B cell (primary cell): ENCODE measurements around the gene MYO10. TPM values are rescaled to one million over a fixed set of nuclear protein-coding genes. Genes with fewer than 3 reads are reported as not detected.
"Not testable (repeated sequence)": the region's sequence is repeated elsewhere in the genome, so short reads cannot be mapped to it uniquely, and the experiment has no call there.

Experiments used
- ATAC-seq: fragments of 200-7000 bp; cut with Tn5 transposase; one replicate; pipeline ENCODE4 v1.10.0; 2021; ENCODE audit warnings: low read depth, mild to moderate bottlenecking, moderate number of reproducible peaks, moderate library complexity
- CTCF ChIA-PET: fragments of 350-600 bp; sonication (Branson Sonifier 250); formaldehyde crosslinking; loops from one replicate; lab custom pipeline; 2021; ENCODE audit warnings: antibody characterized with exemption, inconsistent platforms; lab: Charles Lee
- POLR2A ChIA-PET: fragments of 350-600 bp; sonication (Branson Sonifier 250); formaldehyde crosslinking; loops from one replicate; lab custom pipeline; 2021; ENCODE audit warnings: antibody characterized with exemption; lab: Charles Lee
- DNase-seq: peaks from one replicate; pipeline ENCODE4 v3.0.0; 2013
- H2AFZ ChIP-seq: 2 replicates; pipeline ENCODE4 v1.6.1; 2012; ENCODE audit warnings: mild to moderate bottlenecking, low read depth, low read length; ENCODE audit not compliant: insufficient read depth, poor library complexity, severe bottlenecking
- H3K27ac ChIP-seq, 2 donors: 1 replicate in 1 of 2; 2 replicates in 1 of 2; pipeline ENCODE4 v1.5.1; 2012 to 2013; ENCODE audit warnings: low read length in 2 of 2, mild to moderate bottlenecking in 2 of 2, moderate library complexity in 1 of 2
- H3K27me3 ChIP-seq, 4 experiments: fragments of 200-600 bp in 1 of 4; sonication (generic) in 1 of 4; replicated peaks in 1 of 4; 1 replicate in 2 of 4; 2 replicates in 2 of 4; pipeline versions ENCODE4 v1.6.1 to v1.7.0; 2013 to 2016; ENCODE audit warnings: low read length in 3 of 4, mild to moderate bottlenecking in 2 of 4, mixed read lengths in 1 of 4, moderate library complexity in 1 of 4; ENCODE audit not compliant: insufficient read depth in 4 of 4, control insufficient read depth in 3 of 4; ENCODE audit errors: control extremely low read depth in 1 of 4
- H3K36me3 ChIP-seq, 2 experiments: replicated peaks in 1 of 2; 1 replicate in 1 of 2; 2 replicates in 1 of 2; pipeline versions ENCODE4 v1.6.1 to v1.7.1; 2013; ENCODE audit warnings: low read length in 1 of 2; ENCODE audit not compliant: insufficient read depth in 2 of 2, control insufficient read depth in 1 of 2; ENCODE audit errors: control extremely low read depth in 1 of 2, extremely low read depth in 1 of 2
- H3K4me1 ChIP-seq, 2 donors: fragments of 200-600 bp in 1 of 2; sonication (generic) in 1 of 2; 1 replicate in 1 of 2; 2 replicates in 1 of 2; pipeline versions ENCODE4 v1.5.1 to v1.6.1; 2013 to 2017; ENCODE audit warnings: low read length in 2 of 2; ENCODE audit not compliant: control insufficient read depth in 2 of 2, insufficient read depth in 2 of 2
- H3K4me2 ChIP-seq: replicated peaks from 2 replicates; pipeline ENCODE3; 2012; ENCODE audit warnings: mild to moderate bottlenecking, low read depth, low read length; ENCODE audit not compliant: poor library complexity, severe bottlenecking
- H3K4me3 ChIP-seq, 5 experiments: fragments of 200-600 bp in 1 of 5; sonication (generic) in 1 of 5; 1 replicate in 3 of 5; 2 replicates in 2 of 5; pipeline versions ENCODE4 v1.5.1 to v1.7.0; 2011 to 2016; ENCODE audit warnings: low read length in 4 of 5, mild to moderate bottlenecking in 4 of 5, low read depth in 2 of 5, control low read depth in 1 of 5, moderate library complexity in 1 of 5; ENCODE audit not compliant: insufficient read depth in 1 of 5; ENCODE audit errors: control extremely low read depth in 1 of 5, extremely low read depth in 1 of 5
- H3K79me2 ChIP-seq: fragments of 200-600 bp; sonication (generic); one replicate; pipeline ENCODE4 v1.6.0; 2016; ENCODE audit warnings: low read length; ENCODE audit not compliant: control insufficient read depth, insufficient read depth
- H3K9ac ChIP-seq: fragments of 200-600 bp; sonication (generic); 2 replicates; pipeline ENCODE4 v1.6.1; 2017; ENCODE audit warnings: mild to moderate bottlenecking, low read length, moderate library complexity
- H3K9me3 ChIP-seq, 3 donors: one replicate each; pipeline versions ENCODE4 v1.6.1 to v1.7.1; 2013; ENCODE audit warnings: low read length in 2 of 3; ENCODE audit not compliant: control insufficient read depth in 2 of 3, insufficient read depth in 1 of 3; ENCODE audit errors: control extremely low read depth in 1 of 3
- H4K20me1 ChIP-seq: 2 replicates; pipeline ENCODE4 v1.6.0; 2012; ENCODE audit warnings: mild to moderate bottlenecking, low read length; ENCODE audit not compliant: insufficient read depth, control insufficient read depth, poor library complexity, severe bottlenecking
- H3K27ac Mint-ChIP-seq: one replicate; pipeline ENCODE4 v1.8.0; 2021; ENCODE audit warnings: mixed read lengths
- H3K27me3 Mint-ChIP-seq: one replicate; pipeline ENCODE4 v1.8.0; 2021; ENCODE audit warnings: mixed read lengths
- H3K4me1 Mint-ChIP-seq: one replicate; pipeline ENCODE4 v1.8.0; 2021; ENCODE audit warnings: mixed read lengths
- H3K4me3 Mint-ChIP-seq: one replicate; pipeline ENCODE4 v1.8.0; 2021; ENCODE audit warnings: mixed read lengths
- H3K9me3 Mint-ChIP-seq: one replicate; pipeline ENCODE4 v1.8.0; 2022; ENCODE audit warnings: mixed read lengths; ENCODE audit not compliant: insufficient read depth
- CTCF ChIP-seq: fragments of 200-600 bp; IDR thresholded peaks from one replicate; pipeline ENCODE4 v1.8.0; 2022; ENCODE audit warnings: antibody characterized with exemption, mild to moderate bottlenecking
- EZH2 ChIP-seq: IDR thresholded peaks from 2 replicates; pipeline ENCODE4 v1.6.1; 2012; ENCODE audit warnings: borderline replicate concordance, low read depth, mild to moderate bottlenecking, moderate library complexity, low read length; ENCODE audit not compliant: insufficient read depth, poor library complexity, severe bottlenecking
- WGBS: methylation state at CpG from one replicate; pipeline ENCODE4 v1.1.5; 2013; ENCODE audit warnings: missing lambda C conversion rate; ENCODE audit not compliant: insufficient coverage; 5-methylcytosine and 5-hydroxymethylcytosine counted together
- intact Hi-C: fragments of 100-400 bp; cut with micrococcal nuclease; formaldehyde crosslinking; loops from one replicate; pipeline ENCODE4 v1.10.0; 2022
- polyA plus RNA-seq: library from polyadenylated mRNA; depleted of rRNA; stranded (reverse); fragments of >200 nt; gene quantifications from 2 replicates; pipeline ENCODE4 v1.2.3, GENCODE V29; 2012
- total RNA-seq, 2 donors: library from RNA; stranded (reverse); fragments of 120-200 nt in 1 of 2; gene quantifications; 1 replicate in 1 of 2; 2 replicates in 1 of 2; pipeline versions ENCODE4 v1.2.3 to v1.2.4, GENCODE V29; 2013 to 2022

Gene MYO10
- total and polyA plus RNA-seq, 2 donors (not counting 1 experiment from before 2014, with no cell fraction given), result 0.10 TPM; not detected in 1

- ATAC-seq (no peak), DNase-seq (no peak)
- H3K4me1 Mint-ChIP-seq, result peaks cover 2% of the 10 kb centered on the region
- WGBS, result 3% methylated on average over 4 of the region's 16 CpGs
- TF ChIP-seq EZH2 (no peak), CTCF (no peak)
- intact Hi-C loops, result no loop called here
- no peaks in the 10 kb centered on the region for H3K36me3 ChIP-seq
- no peak overlapping the region for H3K4me3 ChIP-seq
- H3K9ac ChIP-seq, result no peak overlapping the region
- no peaks in the 10 kb centered on the region for H3K9me3 ChIP-seq
- H3K4me2 ChIP-seq, result no peak overlapping the region
- peak overlapping the region; percentile 35 for H2AFZ ChIP-seq
- no peaks in the 10 kb centered on the region for H3K79me2 ChIP-seq
- no peaks in the 10 kb centered on the region for H3K9me3 Mint-ChIP-seq
- H3K4me1 ChIP-seq, result no peaks in the 10 kb centered on the region
- no peaks in the 10 kb centered on the region for H4K20me1 ChIP-seq
- H3K27ac ChIP-seq, result no peak overlapping the region
- ChIA-PET CTCF (interaction anchor here (0.6 to 1.5 kb wide), 3 partner anchors 8 to 980 kb away, joined by 3 to 4 read pairs (median 3); no protein-coding TSS in a partner anchor), POLR2A (no interaction called here)
- H3K27ac Mint-ChIP-seq, result no peak overlapping the region
- H3K27me3 ChIP-seq, result no peaks in the 10 kb centered on the region
- no peak overlapping the region for H3K4me3 Mint-ChIP-seq
- no peaks in the 10 kb centered on the region for H3K27me3 Mint-ChIP-seq
Observed at GRCh38 chr5:16759147-16759773, 176.8 kb downstream of the MYO10 start.

DNA sequence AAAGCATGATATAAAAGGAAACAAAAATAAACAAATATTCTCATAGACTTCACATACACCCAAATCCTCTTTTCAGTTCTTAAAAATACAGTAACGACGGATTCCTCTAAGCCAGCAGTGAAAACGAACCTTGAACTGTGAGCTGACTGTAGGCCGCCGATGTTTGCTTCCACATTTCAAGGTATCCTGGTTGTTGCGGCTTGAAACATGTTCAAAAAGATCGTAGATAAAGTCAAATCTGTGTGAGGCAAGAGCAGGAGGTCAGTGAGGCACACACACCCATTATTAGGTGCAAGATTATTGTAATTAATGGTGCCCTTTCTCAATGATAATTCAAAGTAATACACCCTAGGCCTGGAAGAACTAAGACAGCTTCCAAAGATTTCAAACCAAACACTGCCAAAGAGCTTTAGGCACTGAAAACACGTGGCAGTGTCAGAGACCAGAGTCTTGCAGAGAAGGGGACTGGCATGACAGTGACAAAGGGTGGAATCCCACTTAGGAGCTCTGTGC is 178.0 kb downstream of the MYO10 start:
- H3K27me3 ChIP-seq, result no peaks in the 10 kb centered on the region
- H2AFZ ChIP-seq, result no peak overlapping the region
- ATAC-seq, result no peak
- TF ChIP-seq CTCF (no peak), EZH2 (no peak)
- no peak overlapping the region for H3K9ac ChIP-seq
- CTCF ChIA-PET, result no interaction called here
- H3K36me3 ChIP-seq, result no peaks in the 10 kb centered on the region
- no peaks in the 10 kb centered on the region for H3K79me2 ChIP-seq
- no peaks in the 10 kb centered on the region for H4K20me1 ChIP-seq
- H3K9me3 Mint-ChIP-seq, result no peaks in the 10 kb centered on the region
- H3K4me1 Mint-ChIP-seq, result peaks cover 2% of the 10 kb centered on the region
- H3K4me1 ChIP-seq, result no peaks in the 10 kb centered on the region
- H3K4me2 ChIP-seq, result no peak overlapping the region
- POLR2A ChIA-PET, result no interaction called here
- no peaks in the 10 kb centered on the region for H3K9me3 ChIP-seq
- intact Hi-C loops, result no loop called here
- no peak overlapping the region for H3K4me3 Mint-ChIP-seq
- no peak overlapping the region for H3K27ac ChIP-seq
- no peaks in the 10 kb centered on the region for H3K27me3 Mint-ChIP-seq
- no peak overlapping the region for H3K27ac Mint-ChIP-seq
- WGBS, result 80% methylated on average over 5 of the region's 8 CpGs
- DNase-seq, result no peak
- H3K4me3 ChIP-seq, result no peak overlapping the region

- H3K9me3 ChIP-seq, intact Hi-C loops, POLR2A ChIA-PET, H3K9ac ChIP-seq, H4K20me1 ChIP-seq, H3K4me1 Mint-ChIP-seq, H3K4me3 Mint-ChIP-seq, H3K79me2 ChIP-seq, H3K9me3 Mint-ChIP-seq, H3K27ac Mint-ChIP-seq, CTCF ChIA-PET, H3K36me3 ChIP-seq, DNase-seq, H3K27me3 ChIP-seq, H3K27ac ChIP-seq, H3K4me1 ChIP-seq, H3K27me3 Mint-ChIP-seq, ATAC-seq, H3K4me3 ChIP-seq, H2AFZ ChIP-seq, H3K4me2 ChIP-seq: not testable (repeated sequence)
- no CpG with 5 or more reads among the region's 6 CpGs for WGBS
Observed at GRCh38 chr5:16757577-16757976, 178.5 kb downstream of the MYO10 start.
